Hypothalamus (tissue), 51 donors: ENCODE measurements around the gene PXMP2.

ENCODE experiments used
- DNase-seq, 51 donors: peaks; one replicate each; lab custom pipeline; 2025; lab: John Stamatoyannopoulos, UW

Gene PXMP2

DNA sequence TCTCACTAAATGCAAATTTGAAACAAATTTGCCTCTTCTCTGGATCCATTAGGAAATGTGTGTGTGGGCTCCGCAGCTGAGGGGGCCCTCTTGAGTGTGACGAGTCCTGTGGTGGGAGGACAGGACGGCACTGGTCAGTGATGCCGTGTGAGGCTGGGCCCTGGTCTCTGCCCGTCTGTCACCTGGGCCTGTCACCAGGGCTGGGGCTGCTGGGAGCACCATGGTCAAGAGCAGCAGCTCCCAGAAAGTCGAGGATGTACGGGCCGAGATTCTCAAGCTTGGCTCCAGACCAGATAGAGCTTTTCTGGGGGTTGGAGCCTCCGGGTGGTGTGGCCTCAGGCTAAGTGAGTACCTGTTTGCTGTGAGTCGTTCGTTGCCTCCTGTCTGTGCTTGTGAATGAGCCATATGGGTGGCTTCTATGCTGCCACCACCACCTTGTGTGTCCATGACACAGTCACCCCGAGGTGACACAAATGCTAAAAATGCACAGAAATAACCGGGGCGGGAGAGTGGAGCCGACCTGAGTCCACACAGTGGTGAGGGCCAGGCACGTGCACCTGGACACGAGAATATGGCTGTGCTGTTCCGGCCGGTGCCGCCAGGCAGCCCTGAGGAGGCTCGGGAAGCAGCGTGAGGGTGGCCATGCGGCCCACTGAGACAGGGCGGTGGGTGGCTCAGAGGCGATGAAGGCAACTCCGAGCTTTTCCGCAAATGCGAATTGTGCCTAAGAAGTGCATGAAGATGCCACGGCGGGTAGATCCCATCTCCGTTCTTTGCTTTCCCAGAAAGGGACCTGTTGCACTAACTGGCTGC is 32.0 kb downstream of the PXMP2 start:
- DNase-seq, result no peak

- no peak for DNase-seq
Measured at GRCh38 chr12:132719954-132720324, 32.6 kb downstream of the PXMP2 start.

DNA sequence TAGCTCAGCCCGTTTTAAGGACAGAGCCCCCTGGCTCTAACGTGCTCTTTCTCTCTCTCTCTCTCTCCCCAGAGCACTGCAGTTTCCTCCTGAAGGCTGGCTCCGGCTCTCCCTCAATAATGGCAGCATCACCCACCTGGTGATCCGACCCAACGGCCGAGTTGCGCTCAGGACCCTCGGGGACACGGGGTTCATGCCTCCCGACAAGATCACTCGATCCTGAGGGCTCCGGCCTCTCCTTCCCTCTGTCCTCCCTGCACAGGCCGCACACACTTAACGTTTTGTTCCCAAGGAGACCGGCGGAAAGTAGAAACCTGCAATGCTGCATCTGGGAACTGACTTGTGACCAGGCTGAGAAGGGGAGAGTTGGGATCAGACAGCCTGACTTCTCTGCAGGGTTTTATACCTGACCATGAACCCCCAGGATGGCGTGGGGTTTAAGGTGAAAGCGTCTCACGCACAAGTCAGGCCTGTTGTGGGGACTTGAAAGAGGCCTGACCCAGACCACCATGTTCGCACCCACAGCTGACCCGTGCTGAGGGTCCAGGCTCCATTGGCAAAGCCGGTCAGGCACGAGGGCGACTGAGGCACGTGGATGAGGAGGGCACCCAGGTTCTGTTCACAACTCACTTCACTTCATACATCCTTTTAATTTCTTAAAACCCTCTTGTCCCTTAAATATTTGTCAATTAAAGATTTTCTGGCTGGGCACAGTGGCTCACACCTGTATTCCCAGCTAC is 33.4 kb downstream of the PXMP2 start:
- DNase-seq, result no peak

DNA sequence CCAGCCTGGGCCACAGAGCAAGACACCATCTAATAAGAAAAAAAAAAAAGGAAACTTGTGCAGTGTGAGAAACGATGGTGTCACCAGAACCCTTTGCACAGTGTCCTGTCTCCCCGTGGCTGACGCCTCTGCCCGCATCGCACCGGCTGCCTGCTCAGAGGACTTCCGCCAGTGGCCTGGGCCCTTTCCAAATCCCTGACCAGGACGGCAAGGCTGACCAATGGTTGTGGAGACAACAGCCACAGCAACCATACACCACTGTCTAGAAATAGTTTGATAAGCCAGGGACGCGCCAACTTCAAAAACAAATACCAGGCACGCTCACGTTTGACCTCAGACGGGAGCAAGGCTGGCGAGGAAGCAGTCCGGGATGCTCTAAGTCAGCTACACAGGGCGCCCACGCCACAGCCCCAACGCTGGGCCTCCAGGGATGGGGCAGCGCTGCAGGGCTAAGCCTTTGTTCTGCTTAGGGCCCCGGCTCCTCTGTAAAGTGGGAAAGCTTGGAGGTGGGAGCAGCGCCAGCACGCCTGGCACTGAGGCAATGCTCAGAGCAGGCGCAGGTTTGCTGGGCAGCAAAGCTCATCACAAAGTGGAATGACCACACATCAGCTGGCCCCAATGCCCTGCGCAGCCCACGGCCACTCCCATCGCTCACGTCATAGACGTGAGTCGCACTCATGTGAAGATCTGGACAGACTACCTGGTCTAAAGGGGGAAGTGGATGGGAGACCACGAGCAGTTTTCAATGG is 35.8 kb downstream of the PXMP2 start:
- DNase-seq, result no peak

- no peak for DNase-seq
Measured at GRCh38 chr12:132723764-132724140, 36.4 kb downstream of the PXMP2 start.

DNA sequence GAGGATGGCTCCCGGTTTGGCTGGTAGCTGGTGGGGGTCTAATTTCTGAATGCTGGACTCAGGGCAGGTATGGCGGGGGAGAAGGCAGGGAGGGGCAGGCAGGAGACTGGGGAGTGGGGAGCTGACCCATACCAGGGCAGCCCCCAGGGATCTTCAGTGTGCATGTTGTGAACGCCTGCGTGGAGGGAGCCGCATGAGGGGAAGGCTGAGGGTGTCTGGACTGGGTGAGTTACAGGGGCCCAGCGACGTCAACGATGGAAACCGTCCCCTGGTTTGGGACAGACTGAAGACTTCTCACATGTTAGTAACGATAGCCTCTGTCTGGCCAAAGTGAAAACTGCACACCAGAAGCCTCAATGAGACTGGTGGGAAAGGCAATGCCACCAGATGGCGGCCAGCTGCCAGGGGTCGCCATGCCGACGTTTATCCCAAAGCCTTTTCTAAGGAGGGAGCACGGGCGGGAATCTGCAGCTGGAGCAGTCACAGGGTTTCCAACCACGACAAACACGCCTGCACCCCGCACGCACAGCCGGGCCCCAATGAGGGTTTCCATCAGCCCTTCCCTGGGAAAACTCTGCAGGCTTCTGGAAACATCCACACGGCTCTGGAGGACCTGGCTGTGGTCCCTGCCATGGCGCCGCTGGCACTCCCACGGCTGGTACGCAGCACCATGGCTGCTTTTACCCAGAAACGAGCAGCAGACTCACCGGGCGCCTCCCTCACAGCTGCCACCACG is 37.3 kb downstream of the PXMP2 start:
- DNase-seq, result no peak

- peak in 1 of 51 donors; percentile 5 for DNase-seq
Measured at GRCh38 chr12:132726386-132726785, 39.0 kb downstream of the PXMP2 start.

- DNase-seq, result no peak
Measured at GRCh38 chr12:132727091-132727794, 39.9 kb downstream of the PXMP2 start.

DNA sequence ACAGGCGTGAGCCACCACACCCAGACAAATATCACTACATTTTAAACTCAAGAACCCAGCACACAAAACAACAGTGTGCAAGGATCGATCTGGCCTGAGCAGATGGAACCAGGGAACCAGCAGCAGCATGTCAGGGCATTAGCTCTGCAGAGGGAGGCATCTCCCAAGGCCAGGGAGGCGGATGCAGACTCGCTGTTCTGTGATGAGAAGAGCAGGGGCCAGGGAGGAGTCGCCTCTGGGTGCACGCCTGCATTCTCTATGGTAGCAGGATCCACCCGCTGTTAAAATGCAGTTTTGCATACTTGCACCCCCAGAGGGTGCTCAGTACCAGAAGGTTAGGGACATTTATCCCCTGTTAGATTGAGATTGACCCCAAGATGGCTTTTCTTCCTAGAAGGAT is 41.1 kb downstream of the PXMP2 start:
- DNase-seq, result no peak

- DNase-seq, result peak in 1 of 51 donors; percentile 23
Measured at GRCh38 chr12:132729541-132730320, 42.3 kb downstream of the PXMP2 start.

DNA sequence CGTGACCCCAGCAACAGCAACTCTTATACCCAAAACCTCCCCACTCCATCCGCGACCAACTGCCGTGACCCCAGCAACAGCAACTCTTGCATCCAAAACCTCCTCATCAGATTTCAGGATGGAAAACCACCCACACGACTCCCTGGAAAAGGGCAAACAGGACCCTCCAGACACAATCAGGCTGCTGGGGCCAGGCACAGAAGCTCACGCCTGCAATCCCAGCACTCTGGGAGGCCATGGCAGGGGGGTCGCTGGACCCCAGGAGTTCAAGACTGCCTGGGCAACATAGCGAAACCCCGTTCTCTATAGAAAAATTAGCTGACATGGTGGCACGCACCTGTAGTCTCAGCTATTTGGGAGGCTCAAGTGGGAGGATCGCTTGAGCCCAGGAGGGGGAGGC is 43.0 kb downstream of the PXMP2 start:
- no peak for DNase-seq

GRCh38 chr12:132731574-132731973 is 44.2 kb downstream of the PXMP2 start:
- no peak for DNase-seq

DNA sequence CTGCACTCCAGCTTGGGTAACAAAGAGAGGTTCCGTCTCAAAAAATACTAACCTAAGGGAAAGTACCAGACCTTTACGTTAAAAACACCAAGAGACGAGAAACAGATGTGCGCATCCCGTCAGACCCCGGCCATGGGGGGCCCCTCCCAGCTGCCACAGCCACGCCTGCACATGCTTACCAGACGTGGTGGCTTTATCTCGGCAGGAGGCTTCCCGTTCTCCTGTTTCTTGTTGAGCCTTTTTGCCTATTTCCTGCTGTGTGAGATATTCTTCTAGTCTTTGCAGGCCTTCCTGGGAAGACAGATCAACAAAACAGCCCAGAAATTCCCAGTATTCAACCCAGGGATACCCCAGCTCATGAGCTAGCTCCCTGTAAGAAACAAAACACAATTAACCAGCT is 46.8 kb downstream of the PXMP2 start:
- DNase-seq, result no peak

- DNase-seq, result no peak
Measured at GRCh38 chr12:132735496-132735895, 48.1 kb downstream of the PXMP2 start.

DNA sequence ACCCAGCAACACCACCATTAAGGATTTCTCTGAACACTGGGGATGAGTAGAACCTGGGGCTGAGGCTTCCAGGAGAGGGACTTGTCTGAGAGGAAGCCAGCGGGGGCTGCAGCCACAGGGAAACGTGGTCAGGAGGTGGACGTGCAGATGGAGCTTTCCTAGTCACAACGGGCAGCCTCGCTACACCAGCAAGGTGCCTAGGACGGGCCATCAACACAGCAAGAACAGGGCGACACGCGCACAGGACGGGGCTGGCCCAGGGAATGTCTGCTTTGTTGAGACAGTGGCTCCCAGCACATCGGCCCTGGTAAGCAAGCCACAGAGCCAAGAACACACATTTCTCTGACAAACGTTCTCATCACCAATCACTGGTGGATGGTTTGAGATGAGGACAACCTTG is 49.0 kb downstream of the PXMP2 start:
- no peak for DNase-seq

DNA sequence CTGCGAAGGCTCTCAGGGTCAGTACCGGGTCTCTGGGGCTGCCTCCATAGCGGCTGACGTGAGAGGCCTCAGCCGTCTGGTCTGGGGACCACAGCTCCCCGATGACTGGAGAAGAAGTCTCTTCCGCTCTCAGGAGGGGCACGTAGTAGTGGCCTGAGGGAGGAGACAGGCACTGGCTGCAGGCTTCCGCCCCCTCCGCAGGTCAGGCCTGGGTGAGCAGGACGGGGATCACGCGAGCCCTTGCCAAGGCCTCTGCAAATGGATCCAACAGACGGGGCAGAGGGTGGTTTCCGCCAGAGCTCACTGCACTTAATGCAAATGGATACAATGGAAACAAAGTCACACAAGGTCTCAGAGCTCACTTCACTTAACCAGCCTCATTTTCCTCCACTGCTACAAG is 49.5 kb downstream of the PXMP2 start:
- DNase-seq, result no peak

DNA sequence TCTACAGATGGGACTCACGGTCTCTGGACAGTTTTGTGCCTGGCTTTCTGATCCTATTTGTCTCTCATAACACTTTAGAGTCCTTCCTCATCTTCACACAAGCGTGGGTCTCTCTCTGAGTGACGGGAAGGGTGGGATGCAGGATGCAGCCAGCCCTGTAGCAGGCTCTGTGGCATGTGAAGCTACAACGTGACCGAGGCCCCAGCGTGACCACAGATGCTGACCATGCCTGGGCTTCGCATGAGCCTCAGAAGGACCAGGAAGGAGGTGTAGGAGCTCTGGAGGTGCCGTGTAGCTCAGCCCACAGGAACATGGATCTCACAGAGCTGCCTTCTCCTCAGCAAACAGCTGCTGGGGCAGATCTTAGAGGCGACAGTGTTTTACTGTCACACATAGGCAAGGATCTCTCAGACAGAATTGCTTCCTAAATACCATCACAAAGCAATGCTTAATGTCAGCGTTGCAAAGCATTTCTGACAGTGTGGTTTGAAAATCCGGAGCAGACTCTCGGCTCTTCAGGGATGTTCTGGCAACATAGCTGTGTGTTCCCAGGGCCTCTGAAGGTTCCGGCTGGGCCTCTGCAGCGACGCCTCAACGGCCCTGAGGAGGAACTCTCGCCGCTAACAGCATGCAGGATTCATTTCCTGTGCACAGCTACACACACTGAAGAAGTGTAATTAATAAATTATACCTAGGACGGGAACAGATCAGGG is 52.4 kb downstream of the PXMP2 start:
- no peak for DNase-seq

DNA sequence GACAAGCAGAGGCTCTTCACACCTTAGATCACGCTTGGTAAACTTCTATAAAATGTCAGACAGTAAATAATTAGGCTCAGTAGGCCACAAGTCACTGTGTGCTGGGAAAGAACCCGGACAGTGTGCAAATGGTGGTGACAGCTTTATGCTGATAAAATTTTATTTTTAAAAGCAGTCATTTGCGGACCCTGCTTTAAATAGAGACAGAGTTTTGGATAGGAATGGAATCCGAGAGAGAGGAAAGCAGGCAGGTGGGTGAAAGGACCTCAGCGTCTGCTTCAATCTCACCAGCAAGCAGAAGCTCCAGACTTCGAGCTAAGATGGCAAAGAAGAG is 52.9 kb downstream of the PXMP2 start:
- no peak for DNase-seq

- DNase-seq, result no peak
Measured at GRCh38 chr12:132740652-132741051, 53.3 kb downstream of the PXMP2 start.
